HG02870 (cell line): ENCODE data around the gene GAREM1.

ENCODE experiments used
- ATAC-seq: cut with Tn5 transposase; IDR thresholded peaks from one replicate; pipeline ENCODE4 v1.9.1; 2021; ENCODE audit warnings: mild to moderate bottlenecking, moderate library complexity; ENCODE audit not compliant: unreplicated experiment

The GAREM1 gene

GRCh38 chr18:32427084-32427900, 43.4 kb downstream of the GAREM1 start:
- ATAC-seq, result no peak

- ATAC-seq, result no peak
These were observed 45.2 kb downstream of the GAREM1 start for GRCh38 chr18:32425466-32425865.

GRCh38 chr18:32424696-32425095, 46.0 kb downstream of the GAREM1 start:
- no peak for ATAC-seq

GRCh38 chr18:32422978-32423740, 47.5 kb downstream of the GAREM1 start:
- no peak for ATAC-seq

GRCh38 chr18:32422201-32422600, 48.5 kb downstream of the GAREM1 start:
- no peak for ATAC-seq

- no peak for ATAC-seq
These were observed 50.5 kb downstream of the GAREM1 start for GRCh38 chr18:32420084-32420750.

- ATAC-seq, result no peak
These were observed 52.5 kb downstream of the GAREM1 start for GRCh38 chr18:32418148-32418547.

GRCh38 chr18:32405588-32405987, 65.1 kb downstream of the GAREM1 start:
- ATAC-seq, result no peak

- no peak for ATAC-seq
These were observed 69.1 kb downstream of the GAREM1 start for GRCh38 chr18:32401621-32402020.

- no peak for ATAC-seq
These were observed 77.3 kb downstream of the GAREM1 start for GRCh38 chr18:32393407-32393806.

GRCh38 chr18:32391126-32391525, 79.6 kb downstream of the GAREM1 start:
- no peak for ATAC-seq

- ATAC-seq, result no peak
These were observed 80.8 kb downstream of the GAREM1 start for GRCh38 chr18:32389858-32390257.

- ATAC-seq, result no peak
These were observed 81.5 kb downstream of the GAREM1 start for GRCh38 chr18:32389191-32389590.

GRCh38 chr18:32386471-32386870, 84.2 kb downstream of the GAREM1 start:
- ATAC-seq, result no peak

GRCh38 chr18:32383050-32383819, 87.4 kb downstream of the GAREM1 start:
- no peak for ATAC-seq

- ATAC-seq, result no peak
These were observed 88.9 kb downstream of the GAREM1 start for GRCh38 chr18:32381761-32382160.

GRCh38 chr18:32380559-32380958, 90.1 kb downstream of the GAREM1 start:
- ATAC-seq, result no peak

GRCh38 chr18:32379891-32380290, 90.8 kb downstream of the GAREM1 start:
- ATAC-seq, result no peak

- no peak for ATAC-seq
These were observed 92.0 kb downstream of the GAREM1 start for GRCh38 chr18:32378705-32379104.

GRCh38 chr18:32373995-32374394, 96.7 kb downstream of the GAREM1 start:
- ATAC-seq, result no peak

- ATAC-seq, result no peak
These were observed 97.2 kb downstream of the GAREM1 start for GRCh38 chr18:32373505-32373904.
